ENCODE data around the gene NKPD1.

Gene NKPD1

GRCh38 chr19:45133661-45134060 is 27.1 kb downstream of the NKPD1 start:
- Histone ChIP-seq H3K9me3 (ENCODE audit: control insufficient read depth, insufficient read depth, low read depth, low read length) (no peaks in the 10 kb centered on the region), H3K27ac (ENCODE audit: low read depth, low read length) (no peak overlapping the region), H3K4me3 (ENCODE audit: low read depth, low read length) (no peak overlapping the region), H3K9ac (ENCODE audit: low read length) (no peak overlapping the region), H3K36me3 (ENCODE audit: control insufficient read depth, insufficient read depth, low read length) (0 out of 2 replicates have a peak, but pooled peaks cover 3% of the 10 kb centered on the region), H3K27me3 (ENCODE audit: control insufficient read depth, insufficient read depth, low read length) (no peaks in the 10 kb centered on the region), H3K4me1 (ENCODE audit: control insufficient read depth, insufficient read depth, low read length) (peaks cover 32% of the 10 kb centered on the region)

- Histone ChIP-seq H3K27ac (ENCODE audit: low read depth, low read length) (no peak overlapping the region), H3K4me1 (ENCODE audit: control insufficient read depth, insufficient read depth, low read length) (peaks cover 16% of the 10 kb centered on the region), H3K9ac (ENCODE audit: low read length) (no peak overlapping the region), H3K9me3 (ENCODE audit: control insufficient read depth, insufficient read depth, low read depth, low read length) (no peaks in the 10 kb centered on the region), H3K27me3 (ENCODE audit: control insufficient read depth, insufficient read depth, low read length) (no peaks in the 10 kb centered on the region), H3K4me3 (ENCODE audit: low read depth, low read length) (no peak overlapping the region), H3K36me3 (ENCODE audit: control insufficient read depth, insufficient read depth, low read length) (0 out of 2 replicates have a peak, but pooled peaks cover 3% of the 10 kb centered on the region)
These were observed 29.7 kb downstream of the NKPD1 start for GRCh38 chr19:45130888-45131615.

- 0 out of 2 replicates have a peak, but pooled peaks cover 3% of the 10 kb centered on the region for H3K36me3 ChIP-seq (ENCODE audit: control insufficient read depth, insufficient read depth, low read length)
- H3K4me1 ChIP-seq (ENCODE audit: control insufficient read depth, insufficient read depth, low read length) = peaks cover 14% of the 10 kb centered on the region
- no peaks in the 10 kb centered on the region for H3K27me3 ChIP-seq (ENCODE audit: control insufficient read depth, insufficient read depth, low read length)
- H3K27ac ChIP-seq (ENCODE audit: low read depth, low read length) = no peak overlapping the region
- H3K9ac ChIP-seq (ENCODE audit: low read length) = no peak overlapping the region
- no peaks in the 10 kb centered on the region for H3K9me3 ChIP-seq (ENCODE audit: control insufficient read depth, insufficient read depth, low read depth, low read length)
- H3K4me3 ChIP-seq (ENCODE audit: low read depth, low read length) = no peak overlapping the region
These were observed 30.5 kb downstream of the NKPD1 start for GRCh38 chr19:45130236-45130635.

GRCh38 chr19:45128806-45129205 is 32.0 kb downstream of the NKPD1 start:
- Histone ChIP-seq H3K4me3 (ENCODE audit: low read depth, low read length) (no peak overlapping the region), H3K9ac (ENCODE audit: low read length) (no peak overlapping the region), H3K27me3 (ENCODE audit: control insufficient read depth, insufficient read depth, low read length) (no peaks in the 10 kb centered on the region), H3K9me3 (ENCODE audit: control insufficient read depth, insufficient read depth, low read depth, low read length) (no peaks in the 10 kb centered on the region), H3K27ac (ENCODE audit: low read depth, low read length) (no peak overlapping the region), H3K36me3 (ENCODE audit: control insufficient read depth, insufficient read depth, low read length) (0 out of 2 replicates have a peak, but pooled peaks cover 3% of the 10 kb centered on the region), H3K4me1 (ENCODE audit: control insufficient read depth, insufficient read depth, low read length) (peaks cover 14% of the 10 kb centered on the region)

GRCh38 chr19:45128146-45128545 is 32.6 kb downstream of the NKPD1 start:
- Histone ChIP-seq H3K36me3 (ENCODE audit: control insufficient read depth, insufficient read depth, low read length) (0 out of 2 replicates have a peak, but pooled peaks cover 7% of the 10 kb centered on the region), H3K4me1 (ENCODE audit: control insufficient read depth, insufficient read depth, low read length) (peaks cover 14% of the 10 kb centered on the region), H3K27ac (ENCODE audit: low read depth, low read length) (no peak overlapping the region), H3K9me3 (ENCODE audit: control insufficient read depth, insufficient read depth, low read depth, low read length) (no peaks in the 10 kb centered on the region), H3K4me3 (ENCODE audit: low read depth, low read length) (no peak overlapping the region), H3K9ac (ENCODE audit: low read length) (no peak overlapping the region), H3K27me3 (ENCODE audit: control insufficient read depth, insufficient read depth, low read length) (no peaks in the 10 kb centered on the region)

- Histone ChIP-seq H3K36me3 (ENCODE audit: control insufficient read depth, insufficient read depth, low read length) (0 out of 2 replicates have a peak, but pooled peaks cover 5% of the 10 kb centered on the region), H3K4me3 (ENCODE audit: low read depth, low read length) (no peak overlapping the region), H3K9ac (ENCODE audit: low read length) (no peak overlapping the region), H3K27ac (ENCODE audit: low read depth, low read length) (no peak overlapping the region), H3K9me3 (ENCODE audit: control insufficient read depth, insufficient read depth, low read depth, low read length) (no peaks in the 10 kb centered on the region), H3K4me1 (ENCODE audit: control insufficient read depth, insufficient read depth, low read length) (peaks cover 14% of the 10 kb centered on the region), H3K27me3 (ENCODE audit: control insufficient read depth, insufficient read depth, low read length) (no peaks in the 10 kb centered on the region)
These were observed 34.1 kb downstream of the NKPD1 start for GRCh38 chr19:45126654-45127053.

- Histone ChIP-seq H3K9me3 (ENCODE audit: control insufficient read depth, insufficient read depth, low read depth, low read length) (no peaks in the 10 kb centered on the region), H3K27ac (ENCODE audit: low read depth, low read length) (no peak overlapping the region), H3K4me3 (ENCODE audit: low read depth, low read length) (no peak overlapping the region), H3K4me1 (ENCODE audit: control insufficient read depth, insufficient read depth, low read length) (peaks cover 14% of the 10 kb centered on the region), H3K27me3 (ENCODE audit: control insufficient read depth, insufficient read depth, low read length) (no peaks in the 10 kb centered on the region), H3K9ac (ENCODE audit: low read length) (no peak overlapping the region), H3K36me3 (ENCODE audit: control insufficient read depth, insufficient read depth, low read length) (0 out of 2 replicates have a peak, but pooled peaks cover 4% of the 10 kb centered on the region)
These were observed 34.7 kb downstream of the NKPD1 start for GRCh38 chr19:45125975-45126493.

- H3K9ac ChIP-seq (ENCODE audit: low read length) = no peak overlapping the region
- H3K4me1 ChIP-seq (ENCODE audit: control insufficient read depth, insufficient read depth, low read length) = peaks cover 7% of the 10 kb centered on the region
- H3K27ac ChIP-seq (ENCODE audit: low read depth, low read length) = no peak overlapping the region
- 0 out of 2 replicates have a peak, but pooled peaks cover 4% of the 10 kb centered on the region for H3K36me3 ChIP-seq (ENCODE audit: control insufficient read depth, insufficient read depth, low read length)
- no peak overlapping the region for H3K4me3 ChIP-seq (ENCODE audit: low read depth, low read length)
- no peaks in the 10 kb centered on the region for H3K9me3 ChIP-seq (ENCODE audit: control insufficient read depth, insufficient read depth, low read depth, low read length)
- no peaks in the 10 kb centered on the region for H3K27me3 ChIP-seq (ENCODE audit: control insufficient read depth, insufficient read depth, low read length)
These were observed 35.4 kb downstream of the NKPD1 start for GRCh38 chr19:45125360-45125759.

- H3K36me3 ChIP-seq (ENCODE audit: control insufficient read depth, insufficient read depth, low read length) = 0 out of 2 replicates have a peak, but pooled peaks cover 4% of the 10 kb centered on the region
- H3K9me3 ChIP-seq (ENCODE audit: control insufficient read depth, insufficient read depth, low read depth, low read length) = no peaks in the 10 kb centered on the region
- no peak overlapping the region for H3K27ac ChIP-seq (ENCODE audit: low read depth, low read length)
- H3K9ac ChIP-seq (ENCODE audit: low read length) = no peak overlapping the region
- H3K4me3 ChIP-seq (ENCODE audit: low read depth, low read length) = no peak overlapping the region
- H3K27me3 ChIP-seq (ENCODE audit: control insufficient read depth, insufficient read depth, low read length) = no peaks in the 10 kb centered on the region
- peaks cover 3% of the 10 kb centered on the region; the same call in 1 of the 2 replicates for H3K4me1 ChIP-seq (ENCODE audit: control insufficient read depth, insufficient read depth, low read length)
These were observed 36.8 kb downstream of the NKPD1 start for GRCh38 chr19:45124021-45124420.

GRCh38 chr19:45123440-45123850 is 37.3 kb downstream of the NKPD1 start:
- H3K4me3 ChIP-seq (ENCODE audit: low read depth, low read length) = no peak overlapping the region
- no peak overlapping the region for H3K27ac ChIP-seq (ENCODE audit: low read depth, low read length)
- H3K36me3 ChIP-seq (ENCODE audit: control insufficient read depth, insufficient read depth, low read length) = 0 out of 2 replicates have a peak, but pooled peaks cover 4% of the 10 kb centered on the region
- H3K4me1 ChIP-seq (ENCODE audit: control insufficient read depth, insufficient read depth, low read length) = peaks cover 3% of the 10 kb centered on the region; the same call in 1 of the 2 replicates
- no peaks in the 10 kb centered on the region for H3K9me3 ChIP-seq (ENCODE audit: control insufficient read depth, insufficient read depth, low read depth, low read length)
- no peak overlapping the region for H3K9ac ChIP-seq (ENCODE audit: low read length)
- no peaks in the 10 kb centered on the region for H3K27me3 ChIP-seq (ENCODE audit: control insufficient read depth, insufficient read depth, low read length)

GRCh38 chr19:45122832-45123231 is 38.0 kb downstream of the NKPD1 start:
- H3K4me3 ChIP-seq (ENCODE audit: low read depth, low read length) = no peak overlapping the region
- H3K9ac ChIP-seq (ENCODE audit: low read length) = no peak overlapping the region
- no peaks in the 10 kb centered on the region for H3K9me3 ChIP-seq (ENCODE audit: control insufficient read depth, insufficient read depth, low read depth, low read length)
- no peaks in the 10 kb centered on the region for H3K27me3 ChIP-seq (ENCODE audit: control insufficient read depth, insufficient read depth, low read length)
- H3K4me1 ChIP-seq (ENCODE audit: control insufficient read depth, insufficient read depth, low read length) = peaks cover 3% of the 10 kb centered on the region; the same call in 1 of the 2 replicates
- H3K27ac ChIP-seq (ENCODE audit: low read depth, low read length) = no peak overlapping the region
- H3K36me3 ChIP-seq (ENCODE audit: control insufficient read depth, insufficient read depth, low read length) = 0 out of 2 replicates have a peak, but pooled peaks cover 4% of the 10 kb centered on the region

Data from HUES6 (cell line).